HL-60 (cell line): ENCODE results near the gene SLC23A2.
"Not testable (repeated sequence)": the region's sequence is repeated elsewhere in the genome, so short reads cannot be mapped to it uniquely, and the experiment has no call there.

Source experiments
- CTCF ChIP-seq: IDR thresholded peaks from one replicate; pipeline ENCODE4 v1.5.1; 2011; ENCODE audit warnings: low read length, control low read depth, inconsistent platforms; ENCODE audit not compliant: insufficient read depth
- GABPA ChIP-seq: IDR thresholded peaks from 2 replicates; pipeline ENCODE4 v1.6.1; 2012; ENCODE audit warnings: low read depth

GRCh38 chr20:5031701-5032100 is 30.4 kb upstream of the SLC23A2 start:
- TF ChIP-seq CTCF, GABPA: not testable (repeated sequence)
